PFSK-1 (cell line): ENCODE results near the gene GRK1.

ENCODE experiments used
- FOXP2 ChIP-seq: optimal IDR thresholded peaks from 2 replicates; pipeline ENCODE3; 2011; ENCODE audit warnings: borderline replicate concordance, control low read depth, inconsistent platforms; ENCODE audit not compliant: insufficient read depth; ENCODE audit errors: extremely low read length, extremely low read depth
- POLR2AphosphoS5 ChIP-seq: IDR thresholded peaks from 2 replicates; pipeline ENCODE4 v1.6.1; 2012; ENCODE audit warnings: low read depth, mild to moderate bottlenecking, control low read depth, low read length, moderate library complexity
- SIN3A ChIP-seq: IDR thresholded peaks from 2 replicates; pipeline ENCODE4 v1.6.1; 2012; ENCODE audit warnings: mild to moderate bottlenecking, low read length, moderate library complexity, borderline replicate concordance; ENCODE audit not compliant: insufficient read depth
- TAF1 ChIP-seq: IDR thresholded peaks from 2 replicates; pipeline ENCODE4 v1.6.1; 2012; ENCODE audit warnings: low read length, control low read depth, borderline replicate concordance; ENCODE audit not compliant: insufficient read depth
- TF ChIP-seq, protein P1 (sequence below), 2 experiments: IDR thresholded peaks; 2 replicates each; pipeline versions ENCODE4 v1.6.1 to v1.8.0; 2011 to 2012; ENCODE audit warnings: low read depth in 2 of 2, low read length in 2 of 2, control low read depth in 1 of 2, inconsistent platforms in 1 of 2, mild to moderate bottlenecking in 1 of 2, moderate library complexity in 1 of 2; ENCODE audit not compliant: insufficient read depth in 1 of 2

GRCh38 chr13:113758651-113759524 lies 91.9 kb downstream of the GRK1 start, which contains the start of gene TMEM255B:
- TF ChIP-seq POLR2AphosphoS5 (no peak), FOXP2 (peak; percentile 10), TAF1 (no peak), SIN3A (no peak)
- TF ChIP-seq, protein P1, sequence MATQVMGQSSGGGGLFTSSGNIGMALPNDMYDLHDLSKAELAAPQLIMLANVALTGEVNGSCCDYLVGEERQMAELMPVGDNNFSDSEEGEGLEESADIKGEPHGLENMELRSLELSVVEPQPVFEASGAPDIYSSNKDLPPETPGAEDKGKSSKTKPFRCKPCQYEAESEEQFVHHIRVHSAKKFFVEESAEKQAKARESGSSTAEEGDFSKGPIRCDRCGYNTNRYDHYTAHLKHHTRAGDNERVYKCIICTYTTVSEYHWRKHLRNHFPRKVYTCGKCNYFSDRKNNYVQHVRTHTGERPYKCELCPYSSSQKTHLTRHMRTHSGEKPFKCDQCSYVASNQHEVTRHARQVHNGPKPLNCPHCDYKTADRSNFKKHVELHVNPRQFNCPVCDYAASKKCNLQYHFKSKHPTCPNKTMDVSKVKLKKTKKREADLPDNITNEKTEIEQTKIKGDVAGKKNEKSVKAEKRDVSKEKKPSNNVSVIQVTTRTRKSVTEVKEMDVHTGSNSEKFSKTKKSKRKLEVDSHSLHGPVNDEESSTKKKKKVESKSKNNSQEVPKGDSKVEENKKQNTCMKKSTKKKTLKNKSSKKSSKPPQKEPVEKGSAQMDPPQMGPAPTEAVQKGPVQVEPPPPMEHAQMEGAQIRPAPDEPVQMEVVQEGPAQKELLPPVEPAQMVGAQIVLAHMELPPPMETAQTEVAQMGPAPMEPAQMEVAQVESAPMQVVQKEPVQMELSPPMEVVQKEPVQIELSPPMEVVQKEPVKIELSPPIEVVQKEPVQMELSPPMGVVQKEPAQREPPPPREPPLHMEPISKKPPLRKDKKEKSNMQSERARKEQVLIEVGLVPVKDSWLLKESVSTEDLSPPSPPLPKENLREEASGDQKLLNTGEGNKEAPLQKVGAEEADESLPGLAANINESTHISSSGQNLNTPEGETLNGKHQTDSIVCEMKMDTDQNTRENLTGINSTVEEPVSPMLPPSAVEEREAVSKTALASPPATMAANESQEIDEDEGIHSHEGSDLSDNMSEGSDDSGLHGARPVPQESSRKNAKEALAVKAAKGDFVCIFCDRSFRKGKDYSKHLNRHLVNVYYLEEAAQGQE (IDR thresholded peaks at IDR 0.05; ENCODE audit: insufficient read depth in 1 of 2, low read depth in 2 of 2, low read length in 2 of 2): no peak
